ENCODE data around the gene MCC.

Gene MCC

GRCh38 chr5:113195771-113196170, 292.5 kb downstream of the MCC start:
- no peak overlapping the region for H3K4me3 ChIP-seq (ENCODE audit: low read depth, low read length)
- no peak for DNase-seq (ENCODE audit: low read depth, low spot score)
- no peak for TF ChIP-seq CTCF (IDR thresholded peaks at IDR 0.05; ENCODE audit: insufficient read depth, low read length, missing control alignments)
- ChIA-PET CTCF (no interaction called here), POLR2A (interaction anchor here (0.5 kb wide), 1 partner anchor 1596 kb away, joined by 3 read pairs; no protein-coding TSS in a partner anchor)

- ChIA-PET POLR2A (no interaction called here), CTCF (no interaction called here)
- H3K4me3 ChIP-seq (ENCODE audit: low read depth, low read length): no peak overlapping the region
- TF ChIP-seq CTCF (IDR thresholded peaks at IDR 0.05; ENCODE audit: insufficient read depth, low read length, missing control alignments): no peak
- no peak for DNase-seq (ENCODE audit: low read depth, low spot score)
Observed at GRCh38 chr5:113195251-113195650, 293.0 kb downstream of the MCC start.

GRCh38 chr5:113194591-113194990, 293.7 kb downstream of the MCC start:
- no peak for DNase-seq (ENCODE audit: low read depth, low spot score)
- TF ChIP-seq CTCF (IDR thresholded peaks at IDR 0.05; ENCODE audit: insufficient read depth, low read length, missing control alignments): no peak
- CTCF ChIA-PET: no interaction called here
- POLR2A ChIA-PET: no interaction called here
- no peak overlapping the region for H3K4me3 ChIP-seq (ENCODE audit: low read depth, low read length)

- H3K4me3 ChIP-seq (ENCODE audit: low read depth, low read length): no peak overlapping the region
- ChIA-PET CTCF (no interaction called here), POLR2A (no interaction called here)
- no peak for TF ChIP-seq CTCF (IDR thresholded peaks at IDR 0.05; ENCODE audit: insufficient read depth, low read length, missing control alignments)
- no peak for DNase-seq (ENCODE audit: low read depth, low spot score)
Observed at GRCh38 chr5:113194125-113194524, 294.1 kb downstream of the MCC start.

- ChIA-PET CTCF (no interaction called here), POLR2A (no interaction called here)
- no peak overlapping the region for H3K4me3 ChIP-seq (ENCODE audit: low read depth, low read length)
- DNase-seq (ENCODE audit: low read depth, low spot score): no peak
- no peak for TF ChIP-seq CTCF (IDR thresholded peaks at IDR 0.05; ENCODE audit: insufficient read depth, low read length, missing control alignments)
Observed at GRCh38 chr5:113193311-113193978, 294.8 kb downstream of the MCC start.

GRCh38 chr5:113192541-113192940, 295.7 kb downstream of the MCC start:
- CTCF ChIA-PET: no interaction called here
- H3K4me3 ChIP-seq (ENCODE audit: low read depth, low read length): no peak overlapping the region
- TF ChIP-seq CTCF (IDR thresholded peaks at IDR 0.05; ENCODE audit: insufficient read depth, low read length, missing control alignments): no peak
- no peak for DNase-seq (ENCODE audit: low read depth, low spot score)
- POLR2A ChIA-PET: no interaction called here
